MM.1S (cell line): ENCODE measurements around the gene CNOT2.

Experiments
- DNase-seq: peaks from one replicate; pipeline ENCODE4 v3.0.0-alpha.2; 2015
- H2AFZ ChIP-seq: fragments of 300-600 bp; sonication (generic); 2 replicates; pipeline ENCODE4 v1.6.0; 2016; ENCODE audit warnings: antibody characterized with exemption, low read length
- H3F3A ChIP-seq: fragments of 300-600 bp; sonication (generic); 2 replicates; pipeline ENCODE4 v1.6.1; 2016; ENCODE audit warnings: mild to moderate bottlenecking, antibody characterized with exemption, low read length, moderate library complexity, mixed read lengths; ENCODE audit not compliant: insufficient read depth
- H3K27ac ChIP-seq: fragments of 300-600 bp; sonication (generic); 2 replicates; pipeline ENCODE4 v1.5.1; 2016; ENCODE audit warnings: mild to moderate bottlenecking, low read length
- H3K27me3 ChIP-seq: fragments of 300-600 bp; sonication (generic); replicated peaks from 2 replicates; pipeline ENCODE4 v1.6.0; 2016; ENCODE audit warnings: low read length; ENCODE audit not compliant: insufficient read depth
- H3K36me3 ChIP-seq: fragments of 300-600 bp; sonication (generic); replicated peaks from 2 replicates; pipeline ENCODE4 v1.6.1; 2016; ENCODE audit warnings: mild to moderate bottlenecking, low read length, mixed read lengths; ENCODE audit not compliant: insufficient read depth
- H3K4me1 ChIP-seq: fragments of 300-600 bp; sonication (generic); 2 replicates; pipeline ENCODE4 v1.6.1; 2016; ENCODE audit warnings: low read length, mixed read lengths
- H3K4me2 ChIP-seq: fragments of 300-600 bp; sonication (generic); 2 replicates; pipeline ENCODE4 v1.6.0; 2016; ENCODE audit warnings: low read depth, low read length
- H3K4me3 ChIP-seq: fragments of 300-600 bp; sonication (generic); 2 replicates; pipeline ENCODE4 v1.5.1; 2016; ENCODE audit warnings: low read length, mixed read lengths
- H3K79me2 ChIP-seq: fragments of 300-600 bp; sonication (generic); 2 replicates; pipeline ENCODE4 v1.6.1; 2016; ENCODE audit warnings: mixed run types, low read length, mixed read lengths
- H3K9ac ChIP-seq: fragments of 300-600 bp; sonication (generic); 2 replicates; pipeline ENCODE4 v1.6.1; 2016; ENCODE audit warnings: low read length, mixed read lengths
- H3K9me2 ChIP-seq: fragments of 300-600 bp; sonication (generic); replicated peaks from 2 replicates; pipeline ENCODE4 v1.6.1; 2016; ENCODE audit warnings: mild to moderate bottlenecking, low read length, mixed read lengths; ENCODE audit not compliant: insufficient read depth
- H3K9me3 ChIP-seq: fragments of 300-600 bp; sonication (generic); replicated peaks from 2 replicates; pipeline ENCODE4 v1.6.1; 2016; ENCODE audit warnings: mild to moderate bottlenecking, low read length, mixed read lengths; ENCODE audit not compliant: insufficient read depth
- H4K20me1 ChIP-seq: fragments of 300-600 bp; sonication (generic); 2 replicates; pipeline ENCODE4 v1.6.1; 2016; ENCODE audit warnings: mild to moderate bottlenecking, low read length, moderate library complexity, mixed read lengths; ENCODE audit not compliant: insufficient read depth
- CTCF ChIP-seq: fragments of 300-600 bp; sonication (generic); IDR thresholded peaks from 2 replicates; pipeline ENCODE4 v1.5.1; 2016; ENCODE audit warnings: antibody characterized with exemption, low read length, mixed read lengths
- EZH2 ChIP-seq: fragments of 300-600 bp; sonication (generic); optimal IDR thresholded peaks from 2 replicates; pipeline ENCODE3; 2017; ENCODE audit warnings: low read depth, mild to moderate bottlenecking, antibody characterized with exemption, low read length, mixed read lengths
- EZH2phosphoT487 ChIP-seq: fragments of 300-600 bp; sonication (generic); IDR thresholded peaks from 2 replicates; pipeline ENCODE4 v1.6.1; 2018; ENCODE audit warnings: antibody characterized with exemption, low read length

The CNOT2 gene

DNA sequence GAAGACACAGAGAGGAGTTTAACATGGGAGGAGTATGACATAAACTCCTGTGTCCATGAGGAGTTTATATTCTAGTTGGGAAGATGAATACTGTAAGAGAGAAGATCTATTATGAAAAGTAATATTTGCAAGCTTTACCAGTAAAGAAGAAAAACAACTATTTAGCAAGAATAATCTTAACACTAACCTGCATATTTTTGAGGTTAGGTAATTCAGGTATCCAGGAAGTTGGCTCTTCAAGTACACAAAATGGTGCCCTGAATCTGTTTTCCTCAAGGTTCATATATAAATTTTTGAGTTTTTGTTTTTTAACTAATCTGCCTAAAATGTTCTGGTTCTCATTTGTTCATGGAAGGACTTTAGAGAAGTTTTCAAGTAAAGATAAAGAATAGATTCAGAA, 89.0 kb downstream of the CNOT2 start:
- Histone ChIP-seq H3K4me3 (no peak overlapping the region), H3K9me2 (no peaks in the 10 kb centered on the region), H3K79me2 (no peaks in the 10 kb centered on the region), H3K9ac (no peak overlapping the region), H3F3A (no peaks in the 10 kb centered on the region), H3K36me3 (peaks cover 3% of the 10 kb centered on the region; the same call in 1 of the 2 replicates), H3K4me2 (no peak overlapping the region), H3K27me3 (no peaks in the 10 kb centered on the region), H2AFZ (no peak overlapping the region), H4K20me1 (no peaks in the 10 kb centered on the region), H3K4me1 (no peaks in the 10 kb centered on the region), H3K27ac (no peak overlapping the region), H3K9me3 (no peaks in the 10 kb centered on the region)
- no peak for TF ChIP-seq EZH2
- TF ChIP-seq CTCF: no peak
- TF ChIP-seq EZH2phosphoT487: no peak
- DNase-seq: no peak

- H3F3A ChIP-seq: no peaks in the 10 kb centered on the region
- H3K9ac ChIP-seq: no peak overlapping the region
- H3K27ac ChIP-seq: no peak overlapping the region
- no peaks in the 10 kb centered on the region for H3K9me2 ChIP-seq
- DNase-seq: no peak
- H3K36me3 ChIP-seq: peaks cover 8% of the 10 kb centered on the region; the same call in 1 of the 2 replicates
- no peaks in the 10 kb centered on the region for H3K79me2 ChIP-seq
- H3K27me3 ChIP-seq: no peaks in the 10 kb centered on the region
- H3K4me2 ChIP-seq: no peak overlapping the region
- no peak for TF ChIP-seq CTCF
- no peak for TF ChIP-seq EZH2
- TF ChIP-seq EZH2phosphoT487: no peak
- no peaks in the 10 kb centered on the region for H3K4me1 ChIP-seq
- H3K4me3 ChIP-seq: no peak overlapping the region
- no peak overlapping the region for H2AFZ ChIP-seq
- H4K20me1 ChIP-seq: no peaks in the 10 kb centered on the region
- no peaks in the 10 kb centered on the region for H3K9me3 ChIP-seq
These were observed 91.5 kb downstream of the CNOT2 start for GRCh38 chr12:70334742-70335141.

- DNase-seq: no peak
- H3K4me2 ChIP-seq: no peak overlapping the region
- H4K20me1 ChIP-seq: no peaks in the 10 kb centered on the region
- no peak overlapping the region for H2AFZ ChIP-seq
- H3K27ac ChIP-seq: no peak overlapping the region
- H3K27me3 ChIP-seq: no peaks in the 10 kb centered on the region
- H3K9me3 ChIP-seq: no peaks in the 10 kb centered on the region
- no peaks in the 10 kb centered on the region for H3K9me2 ChIP-seq
- H3K4me1 ChIP-seq: no peaks in the 10 kb centered on the region
- no peaks in the 10 kb centered on the region for H3F3A ChIP-seq
- no peaks in the 10 kb centered on the region for H3K79me2 ChIP-seq
- peaks cover 10% of the 10 kb centered on the region; the same call in 1 of the 2 replicates for H3K36me3 ChIP-seq
- H3K9ac ChIP-seq: no peak overlapping the region
- TF ChIP-seq EZH2phosphoT487 (no peak), EZH2 (no peak), CTCF (no peak)
- H3K4me3 ChIP-seq: no peak overlapping the region
These were observed 95.3 kb downstream of the CNOT2 start for GRCh38 chr12:70338531-70338930.
